HG03066 (cell line): ENCODE data around the gene ADGRA1.
"Not testable (repeated sequence)": the region's sequence is repeated elsewhere in the genome, so short reads cannot be mapped to it uniquely, and the experiment has no call there.

ENCODE experiments used
- ATAC-seq: cut with Tn5 transposase; IDR thresholded peaks from one replicate; pipeline ENCODE4 v1.9.1; 2021; ENCODE audit warnings: low read depth; ENCODE audit not compliant: unreplicated experiment

The ADGRA1 gene

GRCh38 chr10:133087679-133088178, at the start of gene ADGRA1:
Gene ADGRA1, plus strand, starts transcription at chr10:133087924. Its CDS starts 986 bp downstream, at chr10:133088910.
- ATAC-seq: no peak

- ATAC-seq: no peak
Observed at GRCh38 chr10:133038036-133038823, 49.5 kb upstream of the ADGRA1 start.

- ATAC-seq: no peak
Observed at GRCh38 chr10:133039107-133039802, 48.5 kb upstream of the ADGRA1 start.

GRCh38 chr10:133039803-133040165, 47.9 kb upstream of the ADGRA1 start:
- no peak for ATAC-seq

GRCh38 chr10:133040198-133040597, 47.5 kb upstream of the ADGRA1 start:
- ATAC-seq: no peak

GRCh38 chr10:133041101-133041500, 46.6 kb upstream of the ADGRA1 start:
- ATAC-seq: no peak

- no peak for ATAC-seq
Observed at GRCh38 chr10:133042061-133042460, 45.7 kb upstream of the ADGRA1 start.

GRCh38 chr10:133042816-133043215, 44.9 kb upstream of the ADGRA1 start:
- ATAC-seq: no peak

GRCh38 chr10:133043541-133044225, 44.0 kb upstream of the ADGRA1 start:
- no peak for ATAC-seq

- ATAC-seq: no peak
Observed at GRCh38 chr10:133044401-133044811, 43.3 kb upstream of the ADGRA1 start.

- ATAC-seq: no peak
Observed at GRCh38 chr10:133045556-133046389, 42.0 kb upstream of the ADGRA1 start.

GRCh38 chr10:133046390-133046765, 41.3 kb upstream of the ADGRA1 start:
- ATAC-seq: no peak

GRCh38 chr10:133047526-133048123, 40.1 kb upstream of the ADGRA1 start:
- no peak for ATAC-seq

- ATAC-seq: no peak
Observed at GRCh38 chr10:133048266-133048665, 39.5 kb upstream of the ADGRA1 start.

GRCh38 chr10:133048926-133049325, 38.8 kb upstream of the ADGRA1 start:
- no peak for ATAC-seq

- ATAC-seq: no peak
Observed at GRCh38 chr10:133049639-133050038, 38.1 kb upstream of the ADGRA1 start.

GRCh38 chr10:133050371-133050770, 37.4 kb upstream of the ADGRA1 start:
- ATAC-seq: no peak

GRCh38 chr10:133052076-133052475, 35.6 kb upstream of the ADGRA1 start:
- ATAC-seq: no peak

- not testable (repeated sequence) for ATAC-seq
Observed at GRCh38 chr10:133053527-133054133, 34.1 kb upstream of the ADGRA1 start.

GRCh38 chr10:133055470-133055869, 32.3 kb upstream of the ADGRA1 start:
- ATAC-seq: no peak
